ENCODE data around the gene SP4.

SP4 gene

DNA sequence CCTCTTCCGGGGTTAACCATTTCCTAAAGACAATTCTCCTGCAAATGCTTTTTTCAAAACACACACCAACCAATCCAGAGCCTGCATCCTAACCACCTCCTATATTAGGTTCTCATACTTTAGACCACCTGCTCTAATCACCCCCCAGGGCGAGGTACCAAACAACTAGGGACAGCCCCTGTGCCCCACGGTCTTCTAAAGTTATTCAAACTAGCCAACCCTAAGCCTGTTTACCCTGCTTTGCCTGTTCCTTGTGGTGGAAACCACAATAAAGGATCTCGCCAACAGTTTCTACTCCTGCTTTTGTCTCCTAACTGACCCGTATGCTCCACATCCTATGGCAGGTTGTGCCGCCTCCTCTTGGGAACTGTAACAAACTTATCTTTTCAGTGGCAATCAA, 21.1 kb downstream of the SP4 start:
- FAIRE-seq = no peak

DNA sequence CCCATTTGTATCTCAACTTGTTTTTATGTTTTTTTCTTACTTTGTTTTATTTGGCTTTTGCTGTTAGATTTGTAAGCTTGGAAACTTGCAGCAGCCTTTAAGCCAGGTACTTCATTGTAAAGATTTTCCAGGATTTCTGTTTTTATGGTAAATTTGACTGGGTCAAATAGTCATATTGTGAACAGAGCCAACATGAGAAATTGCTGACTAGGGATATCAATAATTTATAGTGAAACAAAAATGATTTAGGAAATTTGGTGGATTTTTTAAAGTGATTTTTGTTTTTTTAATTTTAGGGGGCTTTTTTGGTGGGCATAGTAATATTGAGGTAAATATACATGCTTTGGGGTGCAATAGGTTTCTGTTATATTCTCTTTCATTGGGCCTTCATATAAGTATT, 22.2 kb downstream of the SP4 start:
- no peak for FAIRE-seq

DNA sequence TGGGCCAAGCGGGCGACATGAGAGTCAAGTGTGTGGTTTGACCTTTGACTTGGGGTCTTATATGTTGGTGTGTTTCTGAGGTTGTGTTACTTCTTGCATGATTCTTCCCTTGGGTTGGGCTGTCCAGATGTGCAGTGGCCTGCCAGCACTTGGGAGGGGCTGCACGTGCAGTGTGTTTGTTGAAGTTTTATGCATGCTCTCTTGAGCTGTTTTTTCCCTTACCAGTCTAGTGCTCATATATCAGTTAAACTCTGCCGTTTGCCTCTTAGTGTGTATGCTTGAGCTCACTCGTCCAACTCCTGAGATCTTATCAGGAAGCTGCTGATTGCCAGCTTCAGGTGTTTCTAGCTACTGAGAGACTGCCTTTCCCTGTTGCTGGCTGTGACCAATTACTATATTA, 23.1 kb downstream of the SP4 start:
- FAIRE-seq = no peak

DNA sequence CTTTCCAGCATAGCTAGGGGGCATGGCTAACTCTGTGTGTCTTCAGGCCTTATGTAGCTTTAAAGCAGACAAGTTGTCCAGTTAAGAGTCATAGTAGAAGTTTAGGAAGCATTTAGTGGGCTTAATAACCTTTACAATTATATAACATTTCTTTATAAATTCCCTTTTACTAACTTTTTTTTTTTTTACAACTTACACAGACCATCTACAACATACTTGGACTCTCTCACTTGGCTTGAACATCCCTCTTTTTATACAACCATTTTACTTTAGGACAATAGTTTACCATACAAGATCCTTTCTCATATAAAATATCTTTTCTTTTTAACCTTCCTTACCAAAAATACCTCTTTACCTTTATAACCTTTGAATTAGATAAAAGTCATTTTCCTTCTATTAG, 26.3 kb downstream of the SP4 start:
- FAIRE-seq = peak; percentile 81

DNA sequence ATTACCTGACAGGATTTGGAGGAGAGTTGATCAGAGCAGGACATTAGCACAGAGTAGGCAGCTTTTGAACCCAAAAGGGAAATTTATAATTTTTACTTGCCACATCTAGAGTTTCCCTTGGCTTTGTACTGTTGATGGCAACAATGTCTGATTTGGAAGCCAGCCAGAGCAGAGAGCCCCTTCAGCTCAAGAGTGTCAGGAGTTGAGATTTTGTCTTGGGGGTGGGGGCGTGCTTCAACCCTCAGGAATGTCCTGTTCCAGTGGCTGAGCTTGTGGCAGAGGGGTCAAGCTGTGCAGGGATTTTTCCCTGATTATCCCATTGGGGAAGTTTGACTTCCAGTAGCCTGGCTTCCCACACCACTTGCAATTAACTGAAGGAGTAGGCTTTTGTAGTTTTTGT, 27.0 kb downstream of the SP4 start:
- no peak for FAIRE-seq

DNA sequence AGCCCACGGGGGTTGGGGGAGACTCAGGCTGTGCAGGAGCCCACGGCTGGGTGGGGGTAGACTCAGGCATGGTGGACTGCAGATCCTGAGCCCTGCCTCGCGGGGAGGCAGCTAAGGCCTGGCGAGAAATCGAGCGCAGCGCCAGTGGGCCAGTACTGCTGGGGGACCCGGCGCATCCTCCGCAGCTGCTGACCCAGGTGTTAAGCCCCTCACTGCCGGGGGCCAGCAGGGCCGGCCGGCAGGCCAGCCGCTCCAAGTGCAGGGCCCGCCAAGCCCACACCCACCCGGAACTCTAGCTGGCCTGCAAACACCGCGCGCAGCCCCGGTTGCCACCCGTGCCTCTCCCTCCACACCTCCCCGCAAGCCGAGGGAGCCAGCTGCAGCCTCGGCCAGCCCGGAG, 33.4 kb downstream of the SP4 start:
- FAIRE-seq = no peak

DNA sequence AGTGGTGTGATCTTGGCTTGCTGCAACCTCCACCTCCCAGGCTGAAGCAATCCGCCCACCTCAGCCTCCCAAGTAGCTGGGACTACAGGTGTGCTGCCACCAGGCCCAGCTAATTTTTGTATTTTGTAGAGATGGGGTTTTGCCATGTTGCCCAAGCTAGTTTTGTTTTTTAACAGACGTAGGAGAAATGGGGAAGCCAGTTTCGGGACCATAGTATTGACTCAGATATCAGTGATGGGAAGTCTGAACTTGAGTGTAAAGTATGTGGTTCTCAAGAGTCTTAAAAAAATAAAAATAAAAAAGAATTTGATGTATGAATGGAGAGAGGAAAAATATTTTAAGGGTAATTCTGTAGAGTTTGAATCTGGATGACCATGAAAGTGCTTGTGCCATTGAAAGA, 34.2 kb downstream of the SP4 start:
- FAIRE-seq = no peak

DNA sequence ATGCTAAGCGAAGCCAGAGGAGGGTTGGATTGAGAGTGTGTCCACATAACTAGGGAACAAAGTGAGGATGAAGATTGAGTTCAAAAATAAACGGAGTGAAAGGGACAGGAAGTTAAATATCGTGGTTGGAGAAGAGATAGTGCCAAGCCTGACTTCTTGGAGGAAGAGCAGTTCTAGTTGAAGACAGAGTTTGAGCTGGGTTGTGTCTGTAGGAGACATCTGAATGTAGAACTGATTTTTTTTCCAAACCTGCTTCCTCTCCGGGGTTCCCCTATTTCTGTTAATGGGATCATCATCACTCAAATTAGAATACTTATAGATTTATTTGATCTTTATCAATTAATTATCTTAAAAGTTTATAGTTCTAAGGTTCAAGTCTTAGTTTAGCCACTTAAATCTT, 35.6 kb downstream of the SP4 start:
- FAIRE-seq = no peak

DNA sequence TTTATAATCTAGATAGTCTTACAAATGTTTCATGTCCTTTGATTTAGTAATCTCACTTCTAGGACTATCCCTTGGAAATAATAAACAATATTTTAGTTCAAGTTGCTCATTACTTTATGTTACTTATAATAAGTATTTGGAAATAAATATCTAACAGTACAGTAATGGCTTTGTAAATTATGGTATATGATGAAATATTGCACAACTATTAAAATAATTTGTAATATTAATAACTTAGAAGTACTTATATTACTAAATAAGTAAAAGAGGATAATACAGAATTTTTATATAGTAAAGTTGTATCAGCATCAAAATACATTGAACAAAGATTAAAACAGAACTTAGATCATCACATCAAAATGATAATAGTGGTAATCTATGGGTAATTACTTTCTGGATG, 41.1 kb downstream of the SP4 start:
- peak; percentile 90 for FAIRE-seq

DNA sequence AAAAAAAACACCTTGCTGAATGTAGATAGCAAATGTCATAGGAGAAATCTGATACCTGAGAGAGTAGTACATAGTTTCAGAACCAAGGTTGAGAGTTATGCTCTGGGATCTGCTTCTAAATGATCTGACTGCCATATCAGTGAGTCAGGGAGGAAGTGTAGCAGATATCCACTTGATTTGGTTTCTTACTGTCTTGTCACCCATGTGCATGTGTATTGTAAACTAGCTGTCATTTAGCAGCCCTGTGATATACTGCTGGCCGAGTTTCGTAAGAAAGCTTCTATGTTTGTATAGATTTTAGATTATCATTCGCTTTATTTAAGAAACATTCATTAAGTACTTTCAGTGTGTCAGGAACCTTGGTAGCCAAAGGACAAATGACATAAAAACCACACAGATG, 42.0 kb downstream of the SP4 start:
- no peak for FAIRE-seq

DNA sequence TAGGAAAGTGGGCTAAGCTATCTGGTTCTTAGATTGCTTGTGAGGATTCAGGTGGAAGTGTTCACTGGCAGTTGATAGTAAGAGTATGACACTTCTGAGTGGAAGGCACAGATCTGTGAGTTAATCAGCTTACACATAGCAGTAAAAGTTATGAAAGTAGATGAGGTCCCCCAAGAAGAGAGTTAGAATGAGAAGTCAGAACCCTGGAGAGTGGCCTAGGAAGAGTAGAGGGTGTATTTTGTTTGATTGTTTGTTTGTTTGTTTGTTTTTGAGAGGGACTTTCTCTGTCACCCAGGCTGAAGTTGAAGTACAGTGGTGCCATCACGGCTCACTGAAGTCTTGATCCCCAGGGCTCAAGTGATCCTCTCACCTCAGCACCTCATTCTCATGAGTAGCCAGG, 44.1 kb downstream of the SP4 start:
- FAIRE-seq = no peak

DNA sequence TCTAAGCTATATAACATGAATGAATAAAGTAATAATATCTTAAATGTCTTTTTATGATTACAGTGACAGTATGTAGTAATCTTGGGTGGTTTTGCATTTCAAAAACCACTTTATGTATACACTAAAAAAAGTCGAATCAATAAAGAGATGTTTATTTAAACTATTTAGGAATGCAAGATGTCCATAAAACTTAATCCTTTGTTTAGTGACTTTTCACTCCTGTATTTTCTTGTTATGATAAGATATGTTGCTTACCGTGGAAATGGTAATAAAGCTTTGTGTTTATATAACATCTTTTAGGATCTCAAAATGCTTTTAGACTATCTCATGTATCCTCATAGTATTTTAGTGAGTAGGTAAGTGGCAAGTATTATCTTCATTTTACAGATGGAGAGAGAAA, 48.5 kb downstream of the SP4 start:
- peak; percentile 77 for FAIRE-seq

DNA sequence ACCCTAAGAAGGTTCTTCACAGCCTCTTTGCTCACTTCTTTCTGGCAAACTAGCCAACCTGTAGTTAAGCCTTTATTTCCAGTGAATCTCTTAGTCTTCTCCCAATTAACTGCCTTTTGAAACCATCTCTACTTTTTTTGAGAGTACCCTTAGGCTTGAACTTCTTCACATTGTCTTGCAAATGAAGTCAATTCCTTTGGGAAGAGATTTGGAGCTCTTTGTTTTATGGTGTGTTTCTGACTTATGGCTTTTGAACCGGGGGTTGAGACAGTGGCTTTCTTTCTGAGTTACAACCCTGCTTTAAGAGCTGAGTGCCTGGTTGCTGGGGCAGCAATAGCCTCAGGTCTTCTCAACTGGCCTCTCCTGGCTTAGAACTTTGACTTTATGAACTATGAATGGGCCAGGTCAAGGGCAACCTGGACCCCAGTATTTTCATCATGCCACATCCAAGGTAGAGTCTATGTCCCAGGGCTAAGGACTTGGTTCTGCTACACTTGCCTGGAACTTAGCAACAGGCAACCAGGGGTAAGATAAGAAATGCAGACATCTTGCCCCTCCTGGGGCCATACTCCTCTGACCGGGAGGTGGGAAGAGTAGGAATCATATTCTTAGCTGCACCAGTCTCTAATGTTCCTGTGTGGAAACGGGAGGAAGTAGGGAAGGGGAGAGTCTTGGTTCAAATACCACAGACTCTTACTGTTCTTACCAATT, 53.0 kb downstream of the SP4 start:
- no peak for FAIRE-seq

DNA sequence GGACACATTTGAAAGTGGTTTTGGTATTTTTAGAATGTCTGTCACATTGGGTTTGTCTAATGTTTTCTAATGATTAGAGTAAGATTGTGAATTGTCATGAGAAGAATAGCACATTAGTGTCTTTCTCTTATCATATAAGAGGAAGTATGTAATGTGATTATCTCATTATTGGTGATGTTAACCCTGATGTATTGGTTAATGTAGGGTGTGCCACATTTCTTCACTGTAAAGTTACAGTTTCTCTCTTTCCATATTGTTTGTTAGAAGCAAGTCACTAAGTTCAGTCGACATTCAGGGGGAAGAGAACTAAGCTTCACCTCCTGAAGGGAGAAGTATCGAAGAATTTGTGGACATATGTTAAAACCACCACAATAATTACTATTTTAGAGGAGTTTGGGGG, 58.6 kb downstream of the SP4 start:
- no peak for FAIRE-seq

DNA sequence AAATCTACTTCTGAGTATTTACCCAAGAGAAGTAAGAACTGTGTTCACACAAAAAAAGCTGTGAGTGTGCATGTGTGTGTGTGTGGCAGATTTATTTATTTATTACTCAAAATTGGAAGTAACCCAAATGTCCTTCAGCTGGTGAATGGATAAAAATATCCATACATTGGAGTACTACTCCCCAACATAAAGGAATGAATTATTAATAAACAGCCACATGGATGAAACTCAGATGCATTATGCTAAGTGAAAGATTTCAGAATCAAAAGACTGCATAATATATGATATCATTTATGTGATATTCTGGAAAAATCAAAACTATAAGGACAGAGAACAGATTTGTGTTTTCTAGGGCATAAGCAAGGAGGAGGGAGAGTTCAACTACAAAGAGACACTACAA, 67.8 kb downstream of the SP4 start:
- FAIRE-seq = no peak

DNA sequence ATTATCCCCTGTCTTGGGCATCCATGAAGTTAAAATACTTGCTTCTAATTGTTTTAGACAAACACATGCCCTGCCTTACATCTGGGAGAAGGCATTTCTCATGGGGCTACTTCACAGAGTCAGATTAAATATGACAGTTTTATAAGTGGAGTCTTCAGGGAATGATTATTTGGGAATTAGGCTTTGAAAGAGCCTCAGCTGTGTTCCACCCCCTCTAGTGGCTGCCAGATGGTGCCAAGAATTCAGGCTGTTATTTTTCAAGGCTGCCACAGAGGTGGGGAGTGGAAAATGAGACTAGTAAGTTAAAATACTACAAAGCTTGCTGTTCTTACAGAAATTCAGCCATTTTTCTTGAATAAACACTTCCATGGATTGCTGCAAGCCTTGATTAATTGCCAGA, 69.2 kb downstream of the SP4 start:
- FAIRE-seq = no peak

DNA sequence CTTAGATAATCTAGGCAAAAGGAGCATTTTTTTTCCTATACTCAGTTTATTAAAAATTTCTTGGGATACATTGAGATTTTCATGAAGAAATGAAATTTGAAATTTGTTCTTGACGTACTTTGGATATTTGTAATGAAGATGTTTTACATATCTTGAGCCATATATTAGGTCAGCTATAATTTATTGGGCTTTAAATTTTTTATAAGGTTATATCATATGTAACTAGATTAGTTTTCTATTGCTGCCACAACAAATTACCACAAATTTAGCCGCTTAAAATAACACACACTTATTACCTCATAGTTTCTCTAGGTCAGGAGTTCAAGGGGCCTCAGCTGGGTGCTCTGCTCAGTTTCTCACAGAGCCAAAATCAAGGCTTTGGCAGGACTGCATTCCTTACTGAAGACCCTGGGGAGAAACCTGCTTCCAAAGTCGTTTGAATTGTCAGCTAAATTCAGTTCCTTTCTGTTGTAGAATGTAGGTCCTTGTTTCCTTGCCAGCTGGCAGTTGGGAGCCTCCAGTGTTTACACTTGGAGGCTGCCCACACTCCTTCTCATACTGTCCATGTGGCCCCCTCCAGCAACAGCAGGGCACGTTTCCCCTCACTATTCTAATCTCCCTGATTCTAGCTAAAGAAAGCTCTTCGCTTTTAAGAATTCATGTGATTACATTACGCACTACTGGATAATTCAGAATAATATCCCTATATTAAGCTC, 72.4 kb downstream of the SP4 start:
- FAIRE-seq = no peak

DNA sequence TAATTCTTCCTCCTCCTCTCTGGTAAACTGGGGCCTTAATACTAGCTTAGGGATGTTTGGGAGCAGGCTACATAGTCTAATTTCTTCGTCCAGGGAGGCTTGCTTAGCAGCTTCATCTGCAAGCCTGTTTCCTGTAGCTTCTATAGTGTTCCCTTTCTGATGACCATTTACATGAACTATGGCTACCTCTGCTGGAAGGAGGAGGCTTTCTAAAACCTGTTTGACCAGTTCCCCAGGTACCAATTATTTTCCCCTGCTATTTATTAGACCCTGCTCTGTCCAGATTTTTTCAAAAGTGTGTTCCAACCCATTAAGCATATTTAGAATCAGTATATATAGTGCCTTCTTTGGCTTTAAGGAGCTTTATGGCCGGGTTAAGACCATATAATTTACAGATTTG, 76.1 kb downstream of the SP4 start:
- FAIRE-seq = no peak

DNA sequence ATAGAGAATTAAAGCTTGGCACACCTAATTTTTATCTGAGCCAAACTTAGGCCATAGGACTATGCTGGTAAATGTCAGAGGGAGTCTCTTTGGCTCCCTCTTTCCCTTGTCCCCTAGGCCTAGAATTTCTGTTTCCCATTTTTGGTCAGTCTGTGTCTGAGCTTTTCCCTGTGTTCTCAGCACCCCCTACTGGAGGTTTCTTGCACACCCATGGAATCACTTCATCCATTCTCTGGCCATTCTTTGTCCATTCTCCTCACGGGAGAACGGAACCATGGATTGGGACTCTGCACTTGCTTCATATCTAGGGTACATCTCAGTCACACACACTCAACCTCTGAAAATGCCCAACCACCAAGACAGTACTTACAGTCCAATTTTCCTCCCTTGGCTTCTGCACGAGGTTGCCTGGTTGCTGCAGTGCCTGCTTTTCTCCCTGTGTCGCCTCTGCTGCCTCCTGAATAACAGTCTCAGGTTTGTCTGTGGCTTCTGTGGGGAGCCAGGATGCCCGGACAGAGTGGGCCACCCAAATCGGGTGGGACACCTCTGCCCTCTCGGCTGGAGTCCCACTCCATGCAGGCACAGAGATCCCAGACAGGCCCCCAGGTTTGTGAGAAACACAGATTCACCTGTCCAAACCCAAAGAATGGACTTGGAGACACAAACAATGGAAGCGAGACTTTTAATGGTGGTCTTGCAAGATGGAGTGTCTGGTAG, 79.9 kb downstream of the SP4 start:
- no peak for FAIRE-seq

DNA sequence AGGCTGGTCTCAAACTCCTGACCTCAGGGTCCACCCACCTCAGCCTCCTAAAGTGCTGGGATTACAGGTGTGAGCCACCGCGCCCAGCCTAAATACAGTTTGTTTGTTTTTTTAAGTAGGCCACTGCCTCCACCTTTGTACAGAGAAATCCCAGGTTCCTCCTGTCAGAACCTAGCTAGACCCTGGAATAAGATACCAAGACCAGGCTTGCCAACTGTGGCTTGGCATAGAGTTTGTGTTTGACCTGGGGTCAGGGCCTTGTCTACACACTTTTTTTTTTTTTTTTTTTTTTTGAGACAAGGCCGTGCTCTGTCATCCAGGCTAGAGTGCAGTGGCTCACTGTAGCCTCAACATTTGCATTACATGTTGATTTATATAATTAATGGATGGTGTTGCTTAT, 80.7 kb downstream of the SP4 start:
- FAIRE-seq = no peak

DNA sequence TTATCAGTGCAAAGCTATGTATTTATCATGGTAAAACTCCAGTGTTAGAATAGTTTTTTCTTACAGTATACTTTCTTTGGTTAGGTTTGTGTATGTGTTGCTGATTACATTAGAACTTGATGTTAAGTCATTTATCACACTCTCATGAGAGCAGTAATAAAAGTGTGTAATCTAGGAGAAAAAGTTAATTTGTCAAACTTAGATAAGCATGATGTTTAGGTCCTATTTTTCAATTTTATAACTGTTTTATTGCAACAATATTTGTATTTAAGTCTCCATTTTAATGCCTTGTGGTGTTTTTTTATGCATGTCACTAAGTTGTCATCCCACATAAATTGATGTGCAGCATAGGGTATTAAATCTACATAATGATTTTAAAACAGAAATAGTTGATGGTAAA, 86.2 kb downstream of the SP4 start:
- no peak for FAIRE-seq

DNA sequence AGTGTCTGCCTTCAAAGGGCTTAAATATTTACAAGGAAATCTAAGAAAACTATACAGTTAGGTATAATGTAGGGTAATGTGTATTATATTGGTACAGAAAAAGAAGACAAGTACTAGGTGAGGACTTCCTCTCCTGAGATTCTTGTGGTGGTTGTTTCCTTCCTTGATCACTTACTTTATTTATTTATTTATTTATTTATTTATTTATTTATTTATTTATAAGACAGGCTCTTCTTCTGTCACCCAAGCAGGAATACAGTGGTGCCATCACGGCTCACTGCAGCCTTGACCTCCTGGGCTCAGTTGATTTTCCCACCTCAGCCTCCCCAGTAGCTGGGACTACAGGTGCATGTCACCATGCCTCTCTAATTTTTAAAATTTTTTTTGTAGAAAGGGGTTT, 96.8 kb downstream of the SP4 start:
- no peak for FAIRE-seq

DNA sequence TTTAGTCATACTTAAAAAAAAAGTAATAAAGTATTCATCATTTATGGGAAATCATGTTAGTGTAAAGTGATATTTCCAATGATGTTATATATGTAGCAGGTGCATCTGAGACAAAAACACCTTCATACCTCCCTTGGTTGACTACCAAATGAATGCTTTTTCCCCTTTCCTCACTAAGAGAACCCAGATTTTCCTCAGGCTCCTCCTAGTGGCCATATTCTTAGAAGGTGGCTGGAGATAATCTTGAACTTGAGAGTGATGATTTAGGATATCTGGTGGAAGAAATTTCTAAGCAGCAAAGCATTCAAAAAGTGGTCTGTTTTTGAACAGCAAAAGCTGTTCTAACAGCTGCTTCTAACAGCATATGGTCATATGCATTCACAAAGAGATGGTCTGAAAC, 98.1 kb downstream of the SP4 start:
- no peak for FAIRE-seq

DNA sequence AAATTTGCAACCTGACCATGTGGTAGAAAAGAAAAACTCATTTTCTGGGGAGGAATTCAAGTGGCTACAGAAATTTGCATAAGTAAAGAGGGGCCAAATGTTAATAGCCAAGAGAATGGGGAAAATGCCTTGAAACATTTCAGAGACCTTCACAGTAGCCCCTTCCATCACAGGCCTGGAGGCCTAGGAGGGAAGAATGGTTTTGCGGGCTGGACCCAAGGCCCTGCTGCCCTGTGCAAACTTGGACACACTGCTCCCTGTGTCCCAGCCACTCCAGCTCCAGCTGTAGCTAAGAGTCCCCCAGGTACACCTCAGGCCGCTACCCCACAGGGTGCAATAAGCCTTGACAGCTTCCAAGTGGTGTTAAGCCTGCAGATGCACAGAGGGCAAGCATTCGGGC, 98.6 kb downstream of the SP4 start:
- no peak for FAIRE-seq
